GM23338 (cell line): Measurements from ENCODE around the gene MRPL2. TPM values are rescaled to one million over a fixed set of nuclear protein-coding genes. Genes with fewer than 3 reads are reported as not detected.

ENCODE experiments used
- ATAC-seq: fragments of 200-7000 bp; cut with Tn5 transposase; 3 replicates; pipeline ENCODE4 v1.9.1; 2020
- DNase-seq: peaks from one replicate; pipeline ENCODE4 v3.0.0-alpha.2; 2015; ENCODE audit warnings: low spot score
- H2AFZ ChIP-seq: fragments of 200-600 bp; sonication (generic); 2 replicates; pipeline ENCODE4 v1.8.0; 2016; ENCODE audit warnings: antibody characterized with exemption, mild to moderate bottlenecking, moderate library complexity
- H3F3A ChIP-seq: fragments of 200-600 bp; sonication (generic); replicated peaks from 2 replicates; pipeline ENCODE4 v1.8.0; 2017; ENCODE audit warnings: antibody characterized with exemption, mixed run types, low read depth
- H3K27ac ChIP-seq: fragments of 200-600 bp; sonication (generic); 2 replicates; pipeline ENCODE4 v1.6.1; 2016; ENCODE audit warnings: low read depth
- H3K27me3 ChIP-seq: fragments of 200-600 bp; sonication (generic); 2 replicates; pipeline ENCODE4 v1.8.0; 2016; ENCODE audit warnings: mild to moderate bottlenecking, mixed run types, moderate library complexity; ENCODE audit not compliant: insufficient read depth
- H3K36me3 ChIP-seq: fragments of 200-600 bp; sonication (generic); 2 replicates; pipeline ENCODE4 v1.8.0; 2016; ENCODE audit warnings: mild to moderate bottlenecking; ENCODE audit not compliant: insufficient read depth
- H3K4me1 ChIP-seq: fragments of 200-600 bp; sonication (generic); 2 replicates; pipeline ENCODE4 v1.8.0; 2016; ENCODE audit warnings: mild to moderate bottlenecking, moderate library complexity; ENCODE audit not compliant: insufficient read depth
- H3K4me2 ChIP-seq: fragments of 200-600 bp; sonication (generic); 2 replicates; pipeline ENCODE4 v1.7.1; 2017; ENCODE audit warnings: mixed run types
- H3K4me3 ChIP-seq: fragments of 200-600 bp; sonication (generic); 2 replicates; pipeline ENCODE4 v1.6.1; 2016; ENCODE audit warnings: mixed run types
- H3K79me2 ChIP-seq: fragments of 200-600 bp; sonication (generic); replicated peaks from 2 replicates; pipeline ENCODE4 v1.8.0; 2017; ENCODE audit warnings: mild to moderate bottlenecking; ENCODE audit not compliant: insufficient read depth
- H3K9me2 ChIP-seq: fragments of 200-600 bp; sonication (generic); 2 replicates; pipeline ENCODE4 v1.8.0; 2017; ENCODE audit not compliant: insufficient read depth
- H4K20me1 ChIP-seq: fragments of 200-600 bp; sonication (generic); replicated peaks from 2 replicates; pipeline ENCODE4 v1.8.0; 2017; ENCODE audit warnings: mild to moderate bottlenecking; ENCODE audit not compliant: insufficient read depth
- H3K27ac Mint-ChIP-seq: 2 replicates; pipeline ENCODE4 v1.8.0; 2020; ENCODE audit warnings: inconsistent platforms, mild to moderate bottlenecking, moderate library complexity, mixed read lengths
- H3K27me3 Mint-ChIP-seq: 3 replicates; pipeline ENCODE4 v1.8.0; 2022; ENCODE audit warnings: low read depth, mild to moderate bottlenecking, moderate library complexity, mixed read lengths, inconsistent platforms; ENCODE audit not compliant: insufficient read depth, poor library complexity
- H3K36me3 Mint-ChIP-seq: 3 replicates; pipeline ENCODE4 v1.8.0; 2021; ENCODE audit warnings: low read depth, mild to moderate bottlenecking, inconsistent platforms, moderate library complexity, mixed read lengths
- H3K4me1 Mint-ChIP-seq: 3 replicates; pipeline ENCODE4 v1.8.0; 2020; ENCODE audit warnings: mild to moderate bottlenecking, inconsistent platforms, mixed read lengths
- H3K4me3 Mint-ChIP-seq: 3 replicates; pipeline ENCODE4 v1.8.0; 2021; ENCODE audit warnings: moderate library complexity, mild to moderate bottlenecking, inconsistent platforms, mixed read lengths
- H3K9me3 Mint-ChIP-seq: 3 replicates; pipeline ENCODE4 v1.8.0; 2020; ENCODE audit warnings: moderate library complexity, mild to moderate bottlenecking, inconsistent platforms, mixed read lengths
- CTCF ChIP-seq, 2 experiments: fragments of 200-600 bp in 1 of 2; sonication (generic) in 1 of 2; conservative IDR thresholded peaks; 2 replicates each; pipeline versions ENCODE4 v1.5.1 to v1.6.1; 2016 to 2017; ENCODE audit warnings: antibody characterized with exemption in 2 of 2, low read depth in 2 of 2, mild to moderate bottlenecking in 2 of 2, moderate library complexity in 1 of 2
- EZH2 ChIP-seq: fragments of 200-600 bp; sonication (generic); IDR thresholded peaks from one replicate; pipeline ENCODE4 v1.8.0; 2017; ENCODE audit warnings: antibody characterized with exemption, mild to moderate bottlenecking, low read depth; ENCODE audit not compliant: unreplicated experiment
- EZH2phosphoT487 ChIP-seq: fragments of 200-600 bp; sonication (generic); IDR thresholded peaks from one replicate; pipeline ENCODE4 v1.8.1; 2018; ENCODE audit warnings: antibody characterized with exemption; ENCODE audit not compliant: unreplicated experiment
- NANOG ChIP-seq: IDR thresholded peaks from 2 replicates; pipeline ENCODE4 v1.6.1; 2016; ENCODE audit warnings: antibody characterized with exemption, borderline replicate concordance
- POLR2AphosphoS5 ChIP-seq: IDR thresholded peaks from 2 replicates; pipeline ENCODE4 v1.6.1; 2016; ENCODE audit warnings: antibody characterized with exemption, low read depth
- REST ChIP-seq: IDR thresholded peaks from one replicate; pipeline ENCODE4 v1.6.1; 2018; ENCODE audit warnings: antibody characterized with exemption; ENCODE audit not compliant: unreplicated experiment
- ZNF114 ChIP-seq: fragments of 250-450 bp; sonication (Bioruptor Pico); IDR thresholded peaks from 2 replicates; pipeline ENCODE4 v1.5.0; 2020; ENCODE audit warnings: mild to moderate bottlenecking, moderate library complexity
- ZNF331 ChIP-seq: fragments of 250-450 bp; sonication (Bioruptor Pico); IDR thresholded peaks from 2 replicates; pipeline ENCODE4 v1.5.0; 2020; ENCODE audit warnings: low read depth, mild to moderate bottlenecking, moderate library complexity
- polyA plus RNA-seq: library from polyadenylated mRNA; unstranded; fragments of >200 nt; fragmentation: Nextera tagmentation; extraction: Ambion mirVana; gene quantifications from 2 replicates; pipeline ENCODE4 v1.2.1, GENCODE V29; 2016
- total RNA-seq: library from RNA; depleted of rRNA; stranded (reverse); fragments of >200 nt; shearing (Covaris generic); gene quantifications from 2 replicates; pipeline ENCODE4 v1.2.3, GENCODE V29; 2014
- TF ChIP-seq, protein P1 (sequence below): fragments of 250-450 bp; sonication (Bioruptor Pico); IDR thresholded peaks from 2 replicates; pipeline ENCODE4 v1.5.0; 2020; ENCODE audit warnings: mild to moderate bottlenecking, moderate library complexity

MRPL2 gene
- total and polyA plus RNA-seq, 2 experiments from 2014 or later: 32.3 to 128 TPM

DNA sequence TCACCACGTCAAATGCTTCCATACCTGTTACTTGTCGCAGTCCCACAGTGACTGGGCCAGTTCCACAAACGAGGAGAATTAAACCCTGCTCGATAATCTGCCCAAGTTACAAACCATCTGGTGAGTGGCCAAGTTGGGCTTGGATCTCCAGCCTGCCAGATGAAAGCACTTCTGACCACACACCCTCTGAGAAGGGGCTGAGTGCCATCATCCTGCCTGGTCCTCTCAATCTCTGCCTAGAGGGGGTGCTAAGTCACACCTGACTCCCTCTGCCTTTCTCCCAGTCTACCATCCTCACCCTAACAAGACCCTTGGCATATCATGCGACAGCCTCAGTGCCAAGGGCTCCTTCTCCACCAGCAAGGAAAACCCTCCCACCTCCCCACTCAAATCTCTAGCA lies 22.0 kb downstream of the MRPL2 start:
- TF ChIP-seq NANOG (no peak), CTCF (conservative IDR thresholded peaks at IDR 0.05; ENCODE audit: low read depth in 2 of 2) (peak in 1 of 2 experiments; percentile 27; a peak in 1 of 4 replicates), EZH2 (no peak), ZNF331 (no peak), ZNF114 (CRISPR knock-in tag) (no peak)
- Histone ChIP-seq H3K27me3 (no peaks in the 10 kb centered on the region), H3K36me3 (0 out of 2 replicates have a peak, but pooled peaks cover 3% of the 10 kb centered on the region), H3F3A (0 out of 2 replicates have a peak, but pooled peaks cover 8% of the 10 kb centered on the region), H2AFZ (no peak overlapping the region), H3K4me2 (no peak overlapping the region), H3K4me1 (no peaks in the 10 kb centered on the region), H3K4me3 (no peak overlapping the region), H3K9me2 (no peaks in the 10 kb centered on the region), H3K27ac (no peak overlapping the region), H3K79me2 (no peaks in the 10 kb centered on the region), H4K20me1 (peaks cover 6% of the 10 kb centered on the region; the same call in 1 of the 2 replicates)
- Mint-ChIP-seq H3K4me1 (no peaks in the 10 kb centered on the region), H3K4me3 (no peak overlapping the region), H3K36me3 (peaks cover 51% of the 10 kb centered on the region), H3K27ac (no peak overlapping the region), H3K27me3 (peaks cover 3% of the 10 kb centered on the region), H3K9me3 (no peaks in the 10 kb centered on the region)
- ATAC-seq (no peak; the same call in 2 of the 3 replicates), DNase-seq (no peak)

DNA sequence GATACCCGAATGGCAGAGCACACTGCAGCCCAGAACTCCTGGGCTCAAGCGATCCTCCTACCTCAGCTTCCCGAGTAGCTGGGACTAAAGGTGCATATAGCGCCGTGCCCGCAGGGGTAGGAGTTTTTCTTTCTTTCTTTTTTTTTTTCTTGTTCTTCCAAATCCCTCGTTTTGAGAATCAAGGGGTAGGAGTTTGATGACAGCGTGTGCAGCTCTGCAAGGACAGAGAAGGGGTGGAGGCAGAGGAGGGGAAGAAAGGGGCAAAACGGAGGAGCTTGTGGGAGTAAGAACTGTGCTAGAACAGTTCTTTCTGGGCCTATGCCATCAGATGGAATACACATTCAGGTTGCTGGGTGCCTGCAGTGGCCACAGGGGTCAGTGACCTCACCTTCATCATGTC lies 22.5 kb downstream of the MRPL2 start:
- DNase-seq (no peak), ATAC-seq (no peak)
- Histone ChIP-seq H3K4me2 (no peak overlapping the region), H4K20me1 (peaks cover 6% of the 10 kb centered on the region; the same call in 1 of the 2 replicates), H3K9me2 (no peaks in the 10 kb centered on the region), H3K27ac (no peak overlapping the region), H3K36me3 (0 out of 2 replicates have a peak, but pooled peaks cover 3% of the 10 kb centered on the region), H3K79me2 (no peaks in the 10 kb centered on the region), H2AFZ (no peak overlapping the region), H3K4me1 (no peaks in the 10 kb centered on the region), H3K4me3 (no peak overlapping the region), H3K27me3 (no peaks in the 10 kb centered on the region), H3F3A (0 out of 2 replicates have a peak, but pooled peaks cover 8% of the 10 kb centered on the region)
- no peak overlapping the region for H3K27ac Mint-ChIP-seq
- H3K36me3 Mint-ChIP-seq: peaks cover 56% of the 10 kb centered on the region
- H3K4me3 Mint-ChIP-seq: no peak overlapping the region
- peaks cover 3% of the 10 kb centered on the region for H3K27me3 Mint-ChIP-seq
- H3K4me1 Mint-ChIP-seq: no peaks in the 10 kb centered on the region
- H3K9me3 Mint-ChIP-seq: no peaks in the 10 kb centered on the region
- TF ChIP-seq NANOG (no peak), ZNF114 (CRISPR knock-in tag) (no peak), EZH2phosphoT487 (no peak), REST (no peak), POLR2AphosphoS5 (no peak), ZNF331 (no peak)
- TF ChIP-seq, protein P1, sequence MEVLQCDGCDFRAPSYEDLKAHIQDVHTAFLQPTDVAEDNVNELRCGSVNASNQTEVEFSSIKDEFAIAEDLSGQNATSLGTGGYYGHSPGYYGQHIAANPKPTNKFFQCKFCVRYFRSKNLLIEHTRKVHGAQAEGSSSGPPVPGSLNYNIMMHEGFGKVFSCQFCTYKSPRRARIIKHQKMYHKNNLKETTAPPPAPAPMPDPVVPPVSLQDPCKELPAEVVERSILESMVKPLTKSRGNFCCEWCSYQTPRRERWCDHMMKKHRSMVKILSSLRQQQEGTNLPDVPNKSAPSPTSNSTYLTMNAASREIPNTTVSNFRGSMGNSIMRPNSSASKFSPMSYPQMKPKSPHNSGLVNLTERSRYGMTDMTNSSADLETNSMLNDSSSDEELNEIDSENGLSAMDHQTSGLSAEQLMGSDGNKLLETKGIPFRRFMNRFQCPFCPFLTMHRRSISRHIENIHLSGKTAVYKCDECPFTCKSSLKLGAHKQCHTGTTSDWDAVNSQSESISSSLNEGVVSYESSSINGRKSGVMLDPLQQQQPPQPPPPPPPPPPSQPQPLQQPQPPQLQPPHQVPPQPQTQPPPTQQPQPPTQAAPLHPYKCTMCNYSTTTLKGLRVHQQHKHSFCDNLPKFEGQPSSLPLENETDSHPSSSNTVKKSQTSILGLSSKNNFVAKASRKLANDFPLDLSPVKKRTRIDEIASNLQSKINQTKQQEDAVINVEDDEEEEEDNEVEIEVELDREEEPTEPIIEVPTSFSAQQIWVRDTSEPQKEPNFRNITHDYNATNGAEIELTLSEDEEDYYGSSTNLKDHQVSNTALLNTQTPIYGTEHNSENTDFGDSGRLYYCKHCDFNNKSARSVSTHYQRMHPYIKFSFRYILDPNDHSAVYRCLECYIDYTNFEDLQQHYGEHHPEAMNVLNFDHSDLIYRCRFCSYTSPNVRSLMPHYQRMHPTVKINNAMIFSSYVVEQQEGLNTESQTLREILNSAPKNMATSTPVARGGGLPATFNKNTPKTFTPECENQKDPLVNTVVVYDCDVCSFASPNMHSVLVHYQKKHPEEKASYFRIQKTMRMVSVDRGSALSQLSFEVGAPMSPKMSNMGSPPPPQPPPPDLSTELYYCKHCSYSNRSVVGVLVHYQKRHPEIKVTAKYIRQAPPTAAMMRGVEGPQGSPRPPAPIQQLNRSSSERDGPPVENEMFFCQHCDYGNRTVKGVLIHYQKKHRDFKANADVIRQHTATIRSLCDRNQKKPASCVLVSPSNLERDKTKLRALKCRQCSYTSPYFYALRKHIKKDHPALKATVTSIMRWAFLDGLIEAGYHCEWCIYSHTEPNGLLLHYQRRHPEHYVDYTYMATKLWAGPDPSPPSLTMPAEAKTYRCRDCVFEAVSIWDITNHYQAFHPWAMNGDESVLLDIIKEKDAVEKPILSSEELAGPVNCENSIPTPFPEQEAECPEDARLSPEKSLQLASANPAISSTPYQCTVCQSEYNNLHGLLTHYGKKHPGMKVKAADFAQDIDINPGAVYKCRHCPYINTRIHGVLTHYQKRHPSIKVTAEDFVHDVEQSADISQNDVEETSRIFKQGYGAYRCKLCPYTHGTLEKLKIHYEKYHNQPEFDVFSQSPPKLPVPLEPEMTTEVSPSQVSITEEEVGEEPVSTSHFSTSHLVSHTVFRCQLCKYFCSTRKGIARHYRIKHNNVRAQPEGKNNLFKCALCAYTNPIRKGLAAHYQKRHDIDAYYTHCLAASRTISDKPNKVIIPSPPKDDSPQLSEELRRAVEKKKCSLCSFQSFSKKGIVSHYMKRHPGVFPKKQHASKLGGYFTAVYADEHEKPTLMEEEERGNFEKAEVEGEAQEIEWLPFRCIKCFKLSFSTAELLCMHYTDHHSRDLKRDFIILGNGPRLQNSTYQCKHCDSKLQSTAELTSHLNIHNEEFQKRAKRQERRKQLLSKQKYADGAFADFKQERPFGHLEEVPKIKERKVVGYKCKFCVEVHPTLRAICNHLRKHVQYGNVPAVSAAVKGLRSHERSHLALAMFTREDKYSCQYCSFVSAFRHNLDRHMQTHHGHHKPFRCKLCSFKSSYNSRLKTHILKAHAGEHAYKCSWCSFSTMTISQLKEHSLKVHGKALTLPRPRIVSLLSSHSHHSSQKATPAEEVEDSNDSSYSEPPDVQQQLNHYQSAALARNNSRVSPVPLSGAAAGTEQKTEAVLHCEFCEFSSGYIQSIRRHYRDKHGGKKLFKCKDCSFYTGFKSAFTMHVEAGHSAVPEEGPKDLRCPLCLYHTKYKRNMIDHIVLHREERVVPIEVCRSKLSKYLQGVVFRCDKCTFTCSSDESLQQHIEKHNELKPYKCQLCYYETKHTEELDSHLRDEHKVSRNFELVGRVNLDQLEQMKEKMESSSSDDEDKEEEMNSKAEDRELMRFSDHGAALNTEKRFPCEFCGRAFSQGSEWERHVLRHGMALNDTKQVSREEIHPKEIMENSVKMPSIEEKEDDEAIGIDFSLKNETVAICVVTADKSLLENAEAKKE (CRISPR knock-in tag): no peak
